HCT116 (cell line): ENCODE results near the gene MED28. TPM values are rescaled to one million over a fixed set of nuclear protein-coding genes. Genes with fewer than 3 reads are reported as not detected.

Experiments used
- ATAC-seq: fragments of 200-7000 bp; cut with Tn5 transposase; 2 replicates; pipeline ENCODE4 v1.9.1; 2020; ENCODE audit warnings: mild to moderate bottlenecking, moderate library complexity
- BruUV-seq: library from RNA; stranded (reverse); fragments of 400-500 nt; replicated peaks from 2 replicates; lab custom pipeline; 2021; lab: Mats Ljungman, UMichigan
- CTCF ChIA-PET: fragments of 300-600 bp; sonication (Branson Sonifier 250); formaldehyde crosslinking; loops from one replicate; lab custom pipeline; 2021; ENCODE audit warnings: antibody characterized with exemption; lab: Charles Lee
- POLR2A ChIA-PET: fragments of 300-600, 350-600 bp; sonication (Branson Sonifier 250); formaldehyde crosslinking; loops from one replicate; lab custom pipeline; 2021; ENCODE audit warnings: antibody characterized with exemption; lab: Charles Lee
- RAD21 ChIA-PET, 2 experiments: fragments of 300-600 bp; sonication (Branson Sonifier 250); formaldehyde crosslinking; loops; one replicate each; lab custom pipeline; 2023; ENCODE audit warnings: low total read pairs in 2 of 2; ENCODE audit not compliant: uncharacterized antibody in 2 of 2, unreplicated experiment in 2 of 2, low non-redundant PET in 1 of 2; lab: Charles Lee
- DNase-seq: peaks from one replicate; pipeline ENCODE4 v3.0.0-alpha.2; 2010; ENCODE audit warnings: low read depth, low spot score
- H2AFZ ChIP-seq: fragments of 200-600 bp; shearing (Covaris generic), sonication (generic); 2 replicates; pipeline ENCODE4 v1.6.1; 2017; ENCODE audit warnings: low read depth, mixed run types, mixed read lengths, antibody characterized with exemption, low read length; ENCODE audit not compliant: poor library complexity, severe bottlenecking
- H3K27ac ChIP-seq: 2 replicates; pipeline ENCODE4 v1.5.1; 2012; ENCODE audit warnings: low read depth, low read length
- H3K27me3 ChIP-seq: fragments of 200-600 bp; sonication (generic); 2 replicates; pipeline ENCODE4 v1.6.1; 2016; ENCODE audit warnings: mixed run types, low read length, mixed read lengths; ENCODE audit not compliant: insufficient read depth
- H3K36me3 ChIP-seq, 2 experiments: fragments of 200-500 bp in 1 of 2; fragments of 200-600 bp in 1 of 2; sonication (Bioruptor generic) in 1 of 2; sonication (generic) in 1 of 2; 2 replicates each; pipeline versions ENCODE4 v1.5.1 to v1.6.1; 2014 to 2016; ENCODE audit warnings: low read length in 2 of 2, inconsistent platforms in 1 of 2, mixed read lengths in 1 of 2, mixed run types in 1 of 2; ENCODE audit not compliant: insufficient read depth in 2 of 2, control insufficient read depth in 1 of 2
- H3K4me1 ChIP-seq, 2 experiments: fragments of 200-600 bp in 1 of 2; sonication (generic) in 1 of 2; 2 replicates each; pipeline versions ENCODE4 v1.5.1 to v1.6.1; 2012 to 2017; ENCODE audit warnings: low read length in 2 of 2, inconsistent platforms in 1 of 2, mild to moderate bottlenecking in 1 of 2, mixed read lengths in 1 of 2, mixed run types in 1 of 2, moderate library complexity in 1 of 2; ENCODE audit not compliant: insufficient read depth in 2 of 2, control insufficient read depth in 1 of 2
- H3K4me2 ChIP-seq: fragments of 200-600 bp; sonication (generic); 2 replicates; pipeline ENCODE4 v1.6.1; 2017; ENCODE audit warnings: mixed run types, low read length, mixed read lengths
- H3K4me3 ChIP-seq, 2 experiments: fragments of 200-600 bp in 1 of 2; sonication (generic) in 1 of 2; replicated peaks in 1 of 2; 2 replicates each; pipeline ENCODE4 v1.5.1; 2011 to 2016; ENCODE audit warnings: low read length in 2 of 2, control low read depth in 1 of 2, low read depth in 1 of 2, mild to moderate bottlenecking in 1 of 2, mixed read lengths in 1 of 2, mixed run types in 1 of 2
- H3K79me2 ChIP-seq: fragments of 200-600 bp; sonication (generic); 2 replicates; pipeline ENCODE4 v1.6.1; 2017; ENCODE audit warnings: mild to moderate bottlenecking, mixed run types, low read length, moderate library complexity, mixed read lengths; ENCODE audit not compliant: insufficient read depth
- H3K9ac ChIP-seq: fragments of 200-600 bp; sonication (generic); 2 replicates; pipeline ENCODE4 v1.6.1; 2016; ENCODE audit warnings: low read length, mixed read lengths
- H3K9me2 ChIP-seq: fragments of 200-600 bp; sonication (generic), shearing (Covaris generic); 2 replicates; pipeline ENCODE4 v1.6.1; 2017; ENCODE audit warnings: mixed run types, mild to moderate bottlenecking, moderate library complexity; ENCODE audit not compliant: insufficient read depth
- H3K9me3 ChIP-seq, 2 experiments: fragments of 200-500 bp in 1 of 2; fragments of 200-600 bp in 1 of 2; sonication (Bioruptor generic) in 1 of 2; sonication (generic) in 1 of 2; 2 replicates each; pipeline ENCODE4 v1.6.1; 2014 to 2017; ENCODE audit warnings: low read length in 2 of 2, mixed read lengths in 2 of 2, inconsistent platforms in 1 of 2, low read depth in 1 of 2, mild to moderate bottlenecking in 1 of 2, mixed run types in 1 of 2, moderate library complexity in 1 of 2; ENCODE audit not compliant: control insufficient read depth in 1 of 2, insufficient read depth in 1 of 2
- H4K20me1 ChIP-seq: fragments of 200-600 bp; sonication (generic), shearing (Covaris generic); 2 replicates; pipeline ENCODE4 v1.6.1; 2017; ENCODE audit warnings: mixed run types, mild to moderate bottlenecking, moderate library complexity; ENCODE audit not compliant: insufficient read depth
- EZH2phosphoT487 ChIP-seq: fragments of 200-600 bp; IDR thresholded peaks from 2 replicates; pipeline ENCODE4 v1.6.1; 2018; ENCODE audit warnings: antibody characterized with exemption, borderline replicate concordance
- FOSL1 ChIP-seq: IDR thresholded peaks from 2 replicates; pipeline ENCODE4 v1.6.1; 2012; ENCODE audit warnings: low read depth
- JUND ChIP-seq: IDR thresholded peaks from 2 replicates; pipeline ENCODE4 v1.6.1; 2012
- MAX ChIP-seq: IDR thresholded peaks from 2 replicates; pipeline ENCODE4 v1.6.1; 2012
- RAD21 ChIP-seq: IDR thresholded peaks from 2 replicates; pipeline ENCODE4 v1.6.1; 2012; ENCODE audit warnings: low read depth, mild to moderate bottlenecking
- SP1 ChIP-seq: IDR thresholded peaks from 2 replicates; pipeline ENCODE4 v1.6.1; 2012; ENCODE audit warnings: low read depth
- SRF ChIP-seq: IDR thresholded peaks from 2 replicates; pipeline ENCODE4 v1.6.1; 2012; ENCODE audit warnings: low read depth
- ZBTB33 ChIP-seq: IDR thresholded peaks from 2 replicates; pipeline ENCODE4 v1.6.1; 2011; ENCODE audit warnings: mild to moderate bottlenecking, low read length, moderate library complexity; ENCODE audit not compliant: insufficient replicate concordance; ENCODE audit errors: extremely low read depth
- intact Hi-C: fragments of 100-400 bp; cut with micrococcal nuclease; formaldehyde crosslinking; loops from 2 replicates; pipeline ENCODE4 v1.10.0; 2022
- total RNA-seq: library from RNA; stranded (reverse); gene quantifications from one replicate; pipeline ENCODE4 v1.2.1, GENCODE V29; 2021; ENCODE audit not compliant: unreplicated experiment
- TF ChIP-seq, protein P1 (sequence below), 3 experiments: fragments of 200-600 bp in 1 of 3; sonication (generic) in 1 of 3; IDR thresholded peaks in 2 of 3; conservative IDR thresholded peaks in 1 of 3; 2 replicates each; pipeline ENCODE4 v1.5.1; 2012 to 2017; ENCODE audit warnings: low read depth in 2 of 3, low read length in 2 of 3, antibody characterized with exemption in 1 of 3, borderline replicate concordance in 1 of 3, control low read depth in 1 of 3, mild to moderate bottlenecking in 1 of 3, mixed read lengths in 1 of 3, mixed run types in 1 of 3, moderate library complexity in 1 of 3; ENCODE audit not compliant: insufficient read depth in 1 of 3

The MED28 gene
- total RNA-seq, 1 experiment from 2014 or later = 48.8 TPM

- ChIA-PET CTCF (interaction anchor here (0.7 kb wide), 1 partner anchor 138 kb away, joined by 3 read pairs; no protein-coding TSS in a partner anchor), POLR2A (interaction anchor here (0.6 kb wide), 1 partner anchor 44 kb away, joined by 4 read pairs; no protein-coding TSS in a partner anchor), RAD21 (interaction anchor here in 1 of 2 experiments (0.7 kb wide), 1 partner anchor 25 kb away, joined by 3 read pairs; no protein-coding TSS in a partner anchor)
- no peaks in the 10 kb centered on the region for H3K79me2 ChIP-seq
- H3K27me3 ChIP-seq = no peaks in the 10 kb centered on the region
- H2AFZ ChIP-seq = no peak overlapping the region
- H3K27ac ChIP-seq = no peak overlapping the region
- no peak for TF ChIP-seq EZH2phosphoT487
- no peak for TF ChIP-seq FOSL1
- TF ChIP-seq RAD21 = no peak
- TF ChIP-seq, protein P1, sequence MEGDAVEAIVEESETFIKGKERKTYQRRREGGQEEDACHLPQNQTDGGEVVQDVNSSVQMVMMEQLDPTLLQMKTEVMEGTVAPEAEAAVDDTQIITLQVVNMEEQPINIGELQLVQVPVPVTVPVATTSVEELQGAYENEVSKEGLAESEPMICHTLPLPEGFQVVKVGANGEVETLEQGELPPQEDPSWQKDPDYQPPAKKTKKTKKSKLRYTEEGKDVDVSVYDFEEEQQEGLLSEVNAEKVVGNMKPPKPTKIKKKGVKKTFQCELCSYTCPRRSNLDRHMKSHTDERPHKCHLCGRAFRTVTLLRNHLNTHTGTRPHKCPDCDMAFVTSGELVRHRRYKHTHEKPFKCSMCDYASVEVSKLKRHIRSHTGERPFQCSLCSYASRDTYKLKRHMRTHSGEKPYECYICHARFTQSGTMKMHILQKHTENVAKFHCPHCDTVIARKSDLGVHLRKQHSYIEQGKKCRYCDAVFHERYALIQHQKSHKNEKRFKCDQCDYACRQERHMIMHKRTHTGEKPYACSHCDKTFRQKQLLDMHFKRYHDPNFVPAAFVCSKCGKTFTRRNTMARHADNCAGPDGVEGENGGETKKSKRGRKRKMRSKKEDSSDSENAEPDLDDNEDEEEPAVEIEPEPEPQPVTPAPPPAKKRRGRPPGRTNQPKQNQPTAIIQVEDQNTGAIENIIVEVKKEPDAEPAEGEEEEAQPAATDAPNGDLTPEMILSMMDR (IDR thresholded peaks at IDR 0.05 in 2 of 3, conservative IDR thresholded peaks at IDR 0.05 in 1 of 3; ENCODE audit: borderline replicate concordance in 1 of 3, insufficient read depth in 1 of 3, low read depth in 2 of 3, low read length in 2 of 3) = no peak
- no peak for TF ChIP-seq SRF
- TF ChIP-seq JUND = no peak
- TF ChIP-seq SP1 = no peak
- no peak for TF ChIP-seq ZBTB33
- TF ChIP-seq MAX = no peak
- no peaks in the 10 kb centered on the region for H4K20me1 ChIP-seq
- H3K9ac ChIP-seq = no peak overlapping the region
- no peaks in the 10 kb centered on the region for H3K9me2 ChIP-seq
- no peaks in the 10 kb centered on the region for H3K9me3 ChIP-seq
- intact Hi-C loops = no loop called here
- BruUV-seq = no TSS peak
- no peak overlapping the region for H3K4me3 ChIP-seq
- no peak for ATAC-seq
- H3K4me2 ChIP-seq = no peak overlapping the region
- DNase-seq = no peak
- H3K4me1 ChIP-seq = peaks cover 0 to 5% of the 10 kb centered on the region in 2 experiments; a peak in 2 of 4 replicates
- H3K36me3 ChIP-seq = no peaks in the 10 kb centered on the region
Measured at GRCh38 chr4:17657849-17658248, 43.4 kb downstream of the MED28 start.
